GM23338 (cell line): ENCODE results near the gene POP7. TPM values are rescaled to one million over a fixed set of nuclear protein-coding genes. Genes with fewer than 3 reads are reported as not detected.

Experiments
- ATAC-seq: fragments of 200-7000 bp; cut with Tn5 transposase; 3 replicates; pipeline ENCODE4 v1.9.1; 2020
- DNase-seq: peaks from one replicate; pipeline ENCODE4 v3.0.0-alpha.2; 2015; ENCODE audit warnings: low spot score
- H2AFZ ChIP-seq: fragments of 200-600 bp; sonication (generic); 2 replicates; pipeline ENCODE4 v1.8.0; 2016; ENCODE audit warnings: antibody characterized with exemption, mild to moderate bottlenecking, moderate library complexity
- H3F3A ChIP-seq: fragments of 200-600 bp; sonication (generic); replicated peaks from 2 replicates; pipeline ENCODE4 v1.8.0; 2017; ENCODE audit warnings: antibody characterized with exemption, mixed run types, low read depth
- H3K27ac ChIP-seq: fragments of 200-600 bp; sonication (generic); 2 replicates; pipeline ENCODE4 v1.6.1; 2016; ENCODE audit warnings: low read depth
- H3K27me3 ChIP-seq: fragments of 200-600 bp; sonication (generic); 2 replicates; pipeline ENCODE4 v1.8.0; 2016; ENCODE audit warnings: mild to moderate bottlenecking, mixed run types, moderate library complexity; ENCODE audit not compliant: insufficient read depth
- H3K36me3 ChIP-seq: fragments of 200-600 bp; sonication (generic); 2 replicates; pipeline ENCODE4 v1.8.0; 2016; ENCODE audit warnings: mild to moderate bottlenecking; ENCODE audit not compliant: insufficient read depth
- H3K4me1 ChIP-seq: fragments of 200-600 bp; sonication (generic); 2 replicates; pipeline ENCODE4 v1.8.0; 2016; ENCODE audit warnings: mild to moderate bottlenecking, moderate library complexity; ENCODE audit not compliant: insufficient read depth
- H3K4me2 ChIP-seq: fragments of 200-600 bp; sonication (generic); 2 replicates; pipeline ENCODE4 v1.7.1; 2017; ENCODE audit warnings: mixed run types
- H3K4me3 ChIP-seq: fragments of 200-600 bp; sonication (generic); 2 replicates; pipeline ENCODE4 v1.6.1; 2016; ENCODE audit warnings: mixed run types
- H3K79me2 ChIP-seq: fragments of 200-600 bp; sonication (generic); replicated peaks from 2 replicates; pipeline ENCODE4 v1.8.0; 2017; ENCODE audit warnings: mild to moderate bottlenecking; ENCODE audit not compliant: insufficient read depth
- H3K9me2 ChIP-seq: fragments of 200-600 bp; sonication (generic); 2 replicates; pipeline ENCODE4 v1.8.0; 2017; ENCODE audit not compliant: insufficient read depth
- H4K20me1 ChIP-seq: fragments of 200-600 bp; sonication (generic); replicated peaks from 2 replicates; pipeline ENCODE4 v1.8.0; 2017; ENCODE audit warnings: mild to moderate bottlenecking; ENCODE audit not compliant: insufficient read depth
- H3K27ac Mint-ChIP-seq: 2 replicates; pipeline ENCODE4 v1.8.0; 2020; ENCODE audit warnings: inconsistent platforms, mild to moderate bottlenecking, moderate library complexity, mixed read lengths
- H3K27me3 Mint-ChIP-seq: 3 replicates; pipeline ENCODE4 v1.8.0; 2022; ENCODE audit warnings: low read depth, mild to moderate bottlenecking, moderate library complexity, mixed read lengths, inconsistent platforms; ENCODE audit not compliant: insufficient read depth, poor library complexity
- H3K36me3 Mint-ChIP-seq: 3 replicates; pipeline ENCODE4 v1.8.0; 2021; ENCODE audit warnings: low read depth, mild to moderate bottlenecking, inconsistent platforms, moderate library complexity, mixed read lengths
- H3K4me1 Mint-ChIP-seq: 3 replicates; pipeline ENCODE4 v1.8.0; 2020; ENCODE audit warnings: mild to moderate bottlenecking, inconsistent platforms, mixed read lengths
- H3K4me3 Mint-ChIP-seq: 3 replicates; pipeline ENCODE4 v1.8.0; 2021; ENCODE audit warnings: moderate library complexity, mild to moderate bottlenecking, inconsistent platforms, mixed read lengths
- H3K9me3 Mint-ChIP-seq: 3 replicates; pipeline ENCODE4 v1.8.0; 2020; ENCODE audit warnings: moderate library complexity, mild to moderate bottlenecking, inconsistent platforms, mixed read lengths
- CREB1 ChIP-seq: fragments of 250-450 bp; sonication (Bioruptor Pico); IDR thresholded peaks from 2 replicates; pipeline ENCODE4 v1.5.0; 2020; ENCODE audit warnings: low read depth, mild to moderate bottlenecking, moderate library complexity
- CTCF ChIP-seq, 2 experiments: fragments of 200-600 bp in 1 of 2; sonication (generic) in 1 of 2; conservative IDR thresholded peaks; 2 replicates each; pipeline versions ENCODE4 v1.5.1 to v1.6.1; 2016 to 2017; ENCODE audit warnings: antibody characterized with exemption in 2 of 2, low read depth in 2 of 2, mild to moderate bottlenecking in 2 of 2, moderate library complexity in 1 of 2
- ETS1 ChIP-seq: IDR thresholded peaks from 2 replicates; pipeline ENCODE4 v1.6.1; 2016; ENCODE audit warnings: antibody characterized with exemption
- EZH2 ChIP-seq: fragments of 200-600 bp; sonication (generic); IDR thresholded peaks from one replicate; pipeline ENCODE4 v1.8.0; 2017; ENCODE audit warnings: antibody characterized with exemption, mild to moderate bottlenecking, low read depth; ENCODE audit not compliant: unreplicated experiment
- EZH2phosphoT487 ChIP-seq: fragments of 200-600 bp; sonication (generic); IDR thresholded peaks from one replicate; pipeline ENCODE4 v1.8.1; 2018; ENCODE audit warnings: antibody characterized with exemption; ENCODE audit not compliant: unreplicated experiment
- JUNB ChIP-seq: IDR thresholded peaks from one replicate; pipeline ENCODE4 v1.6.1; 2016; ENCODE audit warnings: antibody characterized with exemption; ENCODE audit not compliant: unreplicated experiment
- POLR2AphosphoS5 ChIP-seq: IDR thresholded peaks from 2 replicates; pipeline ENCODE4 v1.6.1; 2016; ENCODE audit warnings: antibody characterized with exemption, low read depth
- REST ChIP-seq: IDR thresholded peaks from one replicate; pipeline ENCODE4 v1.6.1; 2018; ENCODE audit warnings: antibody characterized with exemption; ENCODE audit not compliant: unreplicated experiment
- STAT1 ChIP-seq: IDR thresholded peaks from one replicate; pipeline ENCODE4 v1.6.1; 2016; ENCODE audit warnings: antibody characterized with exemption; ENCODE audit not compliant: unreplicated experiment
- ZNF114 ChIP-seq: fragments of 250-450 bp; sonication (Bioruptor Pico); IDR thresholded peaks from 2 replicates; pipeline ENCODE4 v1.5.0; 2020; ENCODE audit warnings: mild to moderate bottlenecking, moderate library complexity
- ZNF331 ChIP-seq: fragments of 250-450 bp; sonication (Bioruptor Pico); IDR thresholded peaks from 2 replicates; pipeline ENCODE4 v1.5.0; 2020; ENCODE audit warnings: low read depth, mild to moderate bottlenecking, moderate library complexity
- ZNF462 ChIP-seq: fragments of 250-450 bp; sonication (Bioruptor Pico); IDR thresholded peaks from 2 replicates; pipeline ENCODE4 v1.5.0; 2020; ENCODE audit warnings: mild to moderate bottlenecking, moderate library complexity
- polyA plus RNA-seq: library from polyadenylated mRNA; unstranded; fragments of >200 nt; fragmentation: Nextera tagmentation; extraction: Ambion mirVana; gene quantifications from 2 replicates; pipeline ENCODE4 v1.2.1, GENCODE V29; 2016
- total RNA-seq: library from RNA; depleted of rRNA; stranded (reverse); fragments of >200 nt; shearing (Covaris generic); gene quantifications from 2 replicates; pipeline ENCODE4 v1.2.3, GENCODE V29; 2014

POP7 gene
- total and polyA plus RNA-seq, 2 experiments from 2014 or later: 110 to 216 TPM

GRCh38 chr7:100687261-100687660, 18.7 kb upstream of the POP7 start (continued):
- TF ChIP-seq REST: no peak
- TF ChIP-seq CREB1: no peak
- TF ChIP-seq ETS1: no peak
- no peak for TF ChIP-seq ZNF114 (CRISPR knock-in tag)
- TF ChIP-seq JUNB: no peak
- no peak for TF ChIP-seq EZH2phosphoT487

- Histone ChIP-seq H3K4me2 (no peak overlapping the region), H3K9me2 (no peaks in the 10 kb centered on the region), H2AFZ (no peak overlapping the region), H3F3A (peaks cover 22% of the 10 kb centered on the region), H3K79me2 (peaks cover 51% of the 10 kb centered on the region), H3K27ac (no peak overlapping the region), H3K36me3 (peaks cover 9% of the 10 kb centered on the region), H3K4me1 (peaks cover 21% of the 10 kb centered on the region), H3K4me3 (no peak overlapping the region), H3K27me3 (no peaks in the 10 kb centered on the region), H4K20me1 (peaks cover 39% of the 10 kb centered on the region)
- Mint-ChIP-seq H3K36me3 (peaks cover 63% of the 10 kb centered on the region), H3K9me3 (no peaks in the 10 kb centered on the region), H3K27me3 (peaks cover 21% of the 10 kb centered on the region), H3K4me1 (peaks cover 28% of the 10 kb centered on the region), H3K4me3 (no peak overlapping the region), H3K27ac (no peak overlapping the region)
- no peak for DNase-seq
- ATAC-seq: no peak
- TF ChIP-seq POLR2AphosphoS5 (no peak), CREB1 (no peak), CTCF (conservative IDR thresholded peaks at IDR 0.05; ENCODE audit: low read depth in 2 of 2) (no peak), JUNB (no peak), EZH2 (no peak), ZNF462 (no peak), STAT1 (no peak), ZNF331 (CRISPR knock-in tag) (no peak), EZH2phosphoT487 (no peak), ZNF114 (CRISPR knock-in tag) (no peak)
Measured at GRCh38 chr7:100687751-100688300, 18.1 kb upstream of the POP7 start.
